ENCODE data around the gene PAPSS1.

DNA sequence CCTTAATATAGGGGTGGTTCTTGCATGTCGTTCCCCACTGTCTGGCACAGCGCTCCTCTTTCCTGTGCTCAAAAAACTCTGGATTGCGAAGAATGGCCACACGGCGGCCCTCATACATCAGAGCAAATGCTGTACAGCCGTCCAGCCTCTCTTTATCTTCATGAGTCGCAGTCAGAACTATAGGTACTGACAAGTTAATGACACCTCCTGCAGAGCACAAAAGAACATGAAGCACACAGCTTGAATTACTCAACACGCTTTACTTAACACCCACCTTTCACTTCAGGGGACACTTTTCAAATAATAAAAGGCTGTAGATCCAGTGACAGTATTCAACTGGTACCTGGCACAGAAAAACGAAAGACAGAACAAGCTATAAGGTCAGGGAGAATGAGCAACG is 65.3 kb downstream of the PAPSS1 start:
- TF ChIP-seq, protein P1, sequence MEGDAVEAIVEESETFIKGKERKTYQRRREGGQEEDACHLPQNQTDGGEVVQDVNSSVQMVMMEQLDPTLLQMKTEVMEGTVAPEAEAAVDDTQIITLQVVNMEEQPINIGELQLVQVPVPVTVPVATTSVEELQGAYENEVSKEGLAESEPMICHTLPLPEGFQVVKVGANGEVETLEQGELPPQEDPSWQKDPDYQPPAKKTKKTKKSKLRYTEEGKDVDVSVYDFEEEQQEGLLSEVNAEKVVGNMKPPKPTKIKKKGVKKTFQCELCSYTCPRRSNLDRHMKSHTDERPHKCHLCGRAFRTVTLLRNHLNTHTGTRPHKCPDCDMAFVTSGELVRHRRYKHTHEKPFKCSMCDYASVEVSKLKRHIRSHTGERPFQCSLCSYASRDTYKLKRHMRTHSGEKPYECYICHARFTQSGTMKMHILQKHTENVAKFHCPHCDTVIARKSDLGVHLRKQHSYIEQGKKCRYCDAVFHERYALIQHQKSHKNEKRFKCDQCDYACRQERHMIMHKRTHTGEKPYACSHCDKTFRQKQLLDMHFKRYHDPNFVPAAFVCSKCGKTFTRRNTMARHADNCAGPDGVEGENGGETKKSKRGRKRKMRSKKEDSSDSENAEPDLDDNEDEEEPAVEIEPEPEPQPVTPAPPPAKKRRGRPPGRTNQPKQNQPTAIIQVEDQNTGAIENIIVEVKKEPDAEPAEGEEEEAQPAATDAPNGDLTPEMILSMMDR (optimal IDR thresholded peaks at IDR 0.05 in 1 of 3, IDR thresholded peaks at IDR 0.05 in 1 of 3, conservative IDR thresholded peaks at IDR 0.05 in 1 of 3; ENCODE audit: extremely low read depth in 1 of 3, insufficient read depth in 2 of 3, low read length in 3 of 3) = no peak
- TF ChIP-seq EZH2 (IDR thresholded peaks at IDR 0.05; ENCODE audit: low read length) = no peak

Measured in keratinocyte (primary cell).